CD14-positive monocyte (primary cell): ENCODE results near the gene CNTN2. TPM values are rescaled to one million over a fixed set of nuclear protein-coding genes. Genes with fewer than 3 reads are reported as not detected.

Source experiments
- DNase-seq, 3 donors: peaks; one replicate each; pipeline ENCODE4 v3.0.0-alpha.2; 2011 to 2022
- H2AFZ ChIP-seq: 2 replicates; pipeline ENCODE4 v1.6.0; 2012; ENCODE audit warnings: mild to moderate bottlenecking, low read depth, low read length, inconsistent platforms; ENCODE audit not compliant: insufficient read depth, poor library complexity, severe bottlenecking
- H3K27ac ChIP-seq, 2 donors: 1 replicate in 1 of 2; 2 replicates in 1 of 2; pipeline ENCODE4 v1.5.1; 2012 to 2013; ENCODE audit warnings: low read length in 2 of 2, control low read depth in 1 of 2, inconsistent platforms in 1 of 2, low read depth in 1 of 2, mild to moderate bottlenecking in 1 of 2
- H3K27me3 ChIP-seq, 2 donors: one replicate each; pipeline versions ENCODE4 v1.6.0 to v1.6.1; 2011 to 2013; ENCODE audit warnings: low read length in 2 of 2; ENCODE audit not compliant: control insufficient read depth in 2 of 2, insufficient read depth in 2 of 2
- H3K36me3 ChIP-seq, 2 donors: replicated peaks in 1 of 2; 1 replicate in 1 of 2; 2 replicates in 1 of 2; pipeline versions ENCODE4 v1.5.1 to v1.6.1; 2012 to 2013; ENCODE audit warnings: low read length in 2 of 2, control low read depth in 1 of 2, inconsistent platforms in 1 of 2, mild to moderate bottlenecking in 1 of 2; ENCODE audit not compliant: insufficient read depth in 2 of 2, control insufficient read depth in 1 of 2
- H3K4me1 ChIP-seq, 2 donors: 1 replicate in 1 of 2; 2 replicates in 1 of 2; pipeline versions ENCODE4 v1.5.1 to v1.6.1; 2012 to 2013; ENCODE audit warnings: low read length in 2 of 2, control low read depth in 1 of 2, inconsistent platforms in 1 of 2, mild to moderate bottlenecking in 1 of 2, moderate library complexity in 1 of 2; ENCODE audit not compliant: insufficient read depth in 2 of 2, control insufficient read depth in 1 of 2
- H3K4me2 ChIP-seq: replicated peaks from 2 replicates; pipeline ENCODE3; 2012; ENCODE audit warnings: low read length, moderate library complexity, mild to moderate bottlenecking; ENCODE audit not compliant: poor library complexity, severe bottlenecking; ENCODE audit errors: extremely low read depth
- H3K4me3 ChIP-seq, 3 experiments: fragments of 200-600 bp in 1 of 3; sonication (generic) in 1 of 3; replicated peaks in 1 of 3; 1 replicate in 2 of 3; 2 replicates in 1 of 3; pipeline ENCODE4 v1.5.1; 2011 to 2013; ENCODE audit warnings: low read length in 3 of 3, mild to moderate bottlenecking in 3 of 3, control low read depth in 2 of 3, low read depth in 2 of 3, inconsistent platforms in 1 of 3, moderate library complexity in 1 of 3
- H3K79me2 ChIP-seq: 2 replicates; pipeline ENCODE4 v1.6.0; 2012; ENCODE audit warnings: mild to moderate bottlenecking, control low read depth, inconsistent platforms, low read length, moderate library complexity; ENCODE audit not compliant: insufficient read depth
- H3K9ac ChIP-seq: 2 replicates; pipeline ENCODE4 v1.6.0; 2017; ENCODE audit warnings: low read length, mild to moderate bottlenecking; ENCODE audit not compliant: insufficient read depth, poor library complexity, severe bottlenecking
- H3K9me3 ChIP-seq, 2 donors: replicated peaks in 1 of 2; 1 replicate in 1 of 2; 2 replicates in 1 of 2; pipeline versions ENCODE4 v1.5.1 to v1.6.1; 2012 to 2013; ENCODE audit warnings: low read length in 2 of 2, control low read depth in 1 of 2; ENCODE audit not compliant: control insufficient read depth in 1 of 2, insufficient read depth in 1 of 2
- H4K20me1 ChIP-seq: 2 replicates; pipeline ENCODE4 v1.6.0; 2012; ENCODE audit warnings: mild to moderate bottlenecking, low read length, control low read depth, moderate library complexity; ENCODE audit not compliant: insufficient read depth
- H3K27ac Mint-ChIP-seq, 7 donors: one replicate each; pipeline ENCODE4 v1.8.0; 2020; ENCODE audit warnings: mild to moderate bottlenecking in 7 of 7, mixed read lengths in 7 of 7, moderate library complexity in 6 of 7, inconsistent platforms in 2 of 7
- H3K27me3 Mint-ChIP-seq, 3 donors: one replicate each; pipeline ENCODE4 v1.8.0; 2021 to 2022; ENCODE audit warnings: low read depth in 3 of 3, mild to moderate bottlenecking in 3 of 3, mixed read lengths in 3 of 3, moderate library complexity in 3 of 3, inconsistent platforms in 1 of 3
- H3K36me3 Mint-ChIP-seq, 2 donors: one replicate each; pipeline ENCODE4 v1.8.0; 2020; ENCODE audit warnings: mixed read lengths in 2 of 2, inconsistent platforms in 1 of 2, mild to moderate bottlenecking in 1 of 2
- H3K4me1 Mint-ChIP-seq: one replicate; pipeline ENCODE4 v1.8.0; 2020; ENCODE audit warnings: mild to moderate bottlenecking, mixed read lengths
- H3K4me3 Mint-ChIP-seq, 2 donors: one replicate each; pipeline ENCODE4 v1.8.0; 2020; ENCODE audit warnings: mild to moderate bottlenecking in 2 of 2, mixed read lengths in 2 of 2, moderate library complexity in 1 of 2
- H3K9me3 Mint-ChIP-seq, 7 donors: one replicate each; pipeline ENCODE4 v1.8.0; 2020 to 2022; ENCODE audit warnings: mixed read lengths in 7 of 7, mild to moderate bottlenecking in 6 of 7, moderate library complexity in 6 of 7, inconsistent platforms in 2 of 7
- CTCF ChIP-seq: fragments of 200-600 bp; IDR thresholded peaks from one replicate; pipeline ENCODE4 v1.8.0; 2022; ENCODE audit warnings: antibody characterized with exemption, mild to moderate bottlenecking
- WGBS: methylation state at CpG from one replicate; pipeline ENCODE4 v1.1.5; 2013; ENCODE audit warnings: missing lambda C conversion rate; ENCODE audit not compliant: insufficient coverage; 5-methylcytosine and 5-hydroxymethylcytosine counted together
- intact Hi-C, 2 donors: fragments of 100-400 bp; cut with micrococcal nuclease; formaldehyde crosslinking; loops; one replicate each; pipeline versions ENCODE4 v1.15.0 to v1.15.1; 2023
- polyA plus RNA-seq, 3 donors: library from polyadenylated mRNA; depleted of rRNA in 1 of 3; unstranded in 2 of 3; stranded (reverse) in 1 of 3; fragments of 300-500 nt in 2 of 3; fragments of >200 nt in 1 of 3; fragmentation: Illumina TruSeq in 2 of 3; gene quantifications; 1 replicate in 2 of 3; 2 replicates in 1 of 3; pipeline ENCODE4 v1.2.3, GENCODE V29; 2012 to 2021

Gene CNTN2
- polyA plus RNA-seq, 3 donors = not detected

GRCh38 chr1:205068001-205068400, 25.0 kb downstream of the CNTN2 start:
- Histone ChIP-seq H3K79me2 (no peaks in the 10 kb centered on the region), H3K9ac (no peak overlapping the region), H2AFZ (no peak overlapping the region), H3K4me1 (no peaks in the 10 kb centered on the region), H3K27ac (no peak overlapping the region), H3K27me3 (no peaks in the 10 kb centered on the region), H3K4me2 (no peak overlapping the region), H3K4me3 (no peak overlapping the region), H3K9me3 (no peaks in the 10 kb centered on the region), H4K20me1 (no peaks in the 10 kb centered on the region), H3K36me3 (no peaks in the 10 kb centered on the region)
- H3K9me3 Mint-ChIP-seq = no peaks in the 10 kb centered on the region
- no peak for TF ChIP-seq CTCF
- H3K27me3 Mint-ChIP-seq = peaks cover 0 to 3% (median 0%) of the 10 kb centered on the region in 3 donors
- H3K36me3 Mint-ChIP-seq = no peaks in the 10 kb centered on the region
- no peak for DNase-seq
- H3K4me1 Mint-ChIP-seq = no peaks in the 10 kb centered on the region
- intact Hi-C loops = no loop called here
- H3K27ac Mint-ChIP-seq = no peak overlapping the region
- WGBS = no CpG with 5 or more reads among the region's 4 CpGs
- H3K4me3 Mint-ChIP-seq = no peak overlapping the region

GRCh38 chr1:205068457-205069040, 25.5 kb downstream of the CNTN2 start:
- no peak overlapping the region for H3K4me3 ChIP-seq
- no peaks in the 10 kb centered on the region for H3K4me1 ChIP-seq
- no peak overlapping the region for H3K9ac ChIP-seq
- Mint-ChIP-seq H3K4me1 (no peaks in the 10 kb centered on the region), H3K4me3 (no peak overlapping the region), H3K9me3 (no peaks in the 10 kb centered on the region), H3K27ac (no peak overlapping the region), H3K36me3 (no peaks in the 10 kb centered on the region), H3K27me3 (peaks cover 0 to 3% (median 0%) of the 10 kb centered on the region in 3 donors)
- no peaks in the 10 kb centered on the region for H4K20me1 ChIP-seq
- intact Hi-C loops = no loop called here
- H2AFZ ChIP-seq = no peak overlapping the region
- H3K36me3 ChIP-seq = no peaks in the 10 kb centered on the region
- H3K79me2 ChIP-seq = no peaks in the 10 kb centered on the region
- TF ChIP-seq CTCF = no peak
- no peaks in the 10 kb centered on the region for H3K27me3 ChIP-seq
- 100% methylated on average over 1 of the region's 2 CpGs for WGBS
- H3K27ac ChIP-seq = no peak overlapping the region
- no peaks in the 10 kb centered on the region for H3K9me3 ChIP-seq
- no peak overlapping the region for H3K4me2 ChIP-seq
- DNase-seq = no peak
